Measurements from ENCODE around the gene GLYATL3.

Gene GLYATL3

DNA sequence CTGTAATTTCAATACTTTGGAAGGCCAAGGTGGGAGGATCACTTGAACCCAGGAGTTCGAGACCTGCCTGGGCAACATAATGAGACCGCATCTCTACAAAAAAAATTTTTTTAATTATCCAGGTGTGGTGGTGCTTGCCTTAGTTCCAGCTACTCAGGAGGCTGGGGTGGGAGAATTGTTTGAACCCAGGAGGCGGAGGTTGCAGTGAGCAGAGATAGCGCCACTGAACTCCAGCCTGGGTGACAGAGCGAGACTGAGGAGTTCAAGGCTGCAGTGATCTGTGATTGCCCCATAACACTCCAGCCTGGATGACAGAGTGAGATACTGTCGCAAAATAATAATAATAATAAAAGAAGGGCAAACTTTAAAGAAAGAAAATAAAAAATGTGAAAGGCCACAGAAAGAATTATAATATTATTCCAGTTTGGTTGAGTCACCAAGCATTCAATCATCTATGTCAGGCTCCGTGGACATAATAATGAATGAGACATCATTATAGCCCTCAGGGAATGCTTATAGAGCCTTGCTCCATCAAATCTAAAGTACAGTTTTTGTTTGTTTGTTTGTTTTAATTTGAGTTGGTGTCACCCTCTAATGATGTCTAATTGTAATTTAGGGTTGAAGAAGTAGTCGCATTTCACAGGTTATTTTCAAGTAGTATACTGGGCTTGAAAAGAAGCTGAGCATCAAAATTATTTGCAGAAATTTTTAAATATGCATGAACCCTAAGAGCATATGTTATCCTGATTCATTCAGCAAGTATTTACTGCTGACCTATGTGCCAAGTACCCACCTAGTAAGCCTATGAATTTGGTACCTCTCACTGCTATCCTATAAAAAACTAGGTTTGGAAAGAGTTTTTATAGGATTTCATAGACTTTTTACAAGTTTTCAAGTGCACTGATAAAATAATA lies 15.1 kb downstream of the GLYATL3 start:
- no peak for DNase-seq

DNA sequence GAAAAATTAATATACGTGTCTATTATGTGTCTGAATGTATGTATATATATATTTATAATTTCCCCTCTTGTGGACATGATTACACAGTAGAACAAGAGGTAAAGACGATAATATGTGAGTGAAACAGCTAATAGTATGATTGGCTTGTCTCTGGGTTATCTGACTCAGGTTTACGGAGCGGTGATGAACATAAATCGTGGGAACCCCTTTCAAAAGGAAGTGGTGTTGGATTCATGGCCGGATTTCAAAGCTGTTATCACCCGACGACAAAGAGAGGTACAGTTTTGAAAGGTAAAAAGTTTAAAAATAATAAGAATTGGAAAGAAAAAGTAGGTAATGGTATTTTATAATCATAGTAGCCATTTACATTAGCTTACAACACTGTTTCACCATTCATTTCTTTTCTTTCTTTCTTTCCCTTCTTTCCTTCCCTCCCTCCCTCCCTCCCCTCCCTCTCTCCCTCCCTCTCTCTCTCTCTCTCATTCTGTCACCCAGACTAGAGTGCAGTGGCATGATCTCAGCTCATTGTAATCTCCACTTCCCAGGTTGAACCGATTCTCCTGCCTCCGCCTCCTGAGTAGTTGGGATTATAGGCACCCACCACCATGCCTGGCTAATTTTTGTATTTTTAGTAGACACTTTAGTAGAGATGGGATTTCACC lies 15.9 kb downstream of the GLYATL3 start:
- DNase-seq, result no peak

DNA sequence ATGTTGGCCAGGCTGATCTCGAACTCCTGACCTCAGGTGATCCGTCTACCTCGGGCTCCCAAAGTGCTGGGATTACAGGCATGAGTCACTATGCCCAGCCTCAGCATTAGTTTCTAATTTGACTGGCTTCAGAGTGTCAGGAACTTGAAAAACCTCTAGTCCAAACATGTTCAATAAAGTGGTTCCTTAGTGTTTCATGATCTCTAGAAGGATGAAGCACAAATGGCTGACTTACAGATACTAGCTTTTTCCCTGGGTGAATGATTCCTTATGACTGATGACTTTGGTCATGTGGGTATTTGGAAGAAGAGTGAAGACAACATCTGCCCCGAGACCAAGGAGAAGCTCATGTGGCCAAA lies 16.4 kb downstream of the GLYATL3 start:
- no peak for DNase-seq

DNA sequence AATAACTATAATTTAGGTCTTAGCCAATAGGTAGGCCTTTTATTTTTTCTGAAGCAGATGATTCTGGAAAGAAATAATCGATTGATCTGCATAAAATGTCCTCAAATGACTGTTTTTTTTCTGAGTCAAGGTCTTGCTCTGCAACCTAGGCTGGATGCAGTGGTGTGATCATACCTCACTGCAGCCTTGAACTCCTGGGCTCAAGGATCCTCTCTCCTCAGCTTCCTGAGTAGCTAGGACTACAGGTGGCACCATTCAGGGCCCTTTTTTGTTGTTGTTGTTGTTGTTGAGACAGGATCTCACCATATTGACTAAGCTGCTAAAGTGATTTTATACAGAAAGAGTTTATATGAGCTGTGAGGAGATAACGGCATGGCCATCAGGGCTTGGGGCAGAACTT lies 18.2 kb downstream of the GLYATL3 start:
- DNase-seq, result no peak

DNA sequence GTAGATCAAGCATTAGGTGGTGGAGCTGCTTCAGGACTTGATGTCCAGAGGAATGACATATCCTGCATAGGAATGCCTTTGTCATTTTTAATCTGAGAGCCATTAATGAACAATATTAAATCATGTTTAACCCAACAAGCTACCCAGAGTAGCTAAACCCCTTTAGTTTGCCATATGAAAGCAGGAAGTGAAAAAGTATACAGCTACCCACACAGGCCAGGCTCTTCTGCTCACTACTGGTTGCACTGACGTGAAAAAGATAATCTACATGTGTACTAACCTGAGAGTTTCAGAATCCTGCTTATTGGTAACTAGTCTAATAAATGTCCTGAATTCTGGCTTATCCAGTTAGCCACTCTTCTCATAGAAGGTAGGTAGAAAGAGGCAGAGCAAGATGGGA lies 19.9 kb downstream of the GLYATL3 start:
- no peak for DNase-seq

DNA sequence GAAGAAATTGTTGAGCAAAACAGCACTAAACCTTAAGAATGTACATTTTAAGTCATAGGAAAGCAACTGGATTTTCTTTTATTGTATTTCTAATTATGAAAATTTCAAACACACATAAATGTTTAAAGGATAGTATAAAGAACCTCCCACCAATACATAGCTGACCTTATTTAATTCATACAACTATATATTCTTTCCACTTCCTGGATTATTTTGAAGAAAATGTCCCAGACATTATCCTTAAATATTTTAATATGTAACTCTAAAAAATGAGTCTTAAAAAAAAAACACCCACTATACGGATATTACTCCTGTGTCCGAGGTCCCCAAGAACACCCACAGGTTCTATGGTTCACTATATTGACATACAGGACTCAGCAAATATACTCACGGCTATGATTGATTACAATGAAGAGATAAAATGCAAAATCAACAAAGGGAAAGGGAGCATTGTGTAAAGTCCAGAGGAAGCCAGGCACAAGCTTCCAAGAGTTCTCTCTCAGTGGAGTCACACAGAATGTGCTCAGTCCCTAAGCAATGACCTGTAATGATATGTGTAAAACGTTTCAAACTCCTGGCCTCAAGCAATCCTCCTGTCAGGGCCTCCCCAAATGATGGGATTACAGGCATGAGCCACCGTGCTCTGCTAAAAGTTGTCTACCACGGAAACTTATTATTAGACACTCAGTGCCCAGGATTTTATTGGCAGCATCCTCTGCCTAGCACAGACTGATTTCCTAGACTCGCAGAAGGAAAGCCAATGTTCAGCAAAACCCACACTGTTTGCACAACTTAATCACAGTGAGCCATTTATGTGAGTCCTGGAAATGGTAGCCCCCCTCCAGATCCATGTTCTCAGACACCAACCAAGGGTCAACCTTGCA lies 23.2 kb downstream of the GLYATL3 start:
- no peak for DNase-seq

DNA sequence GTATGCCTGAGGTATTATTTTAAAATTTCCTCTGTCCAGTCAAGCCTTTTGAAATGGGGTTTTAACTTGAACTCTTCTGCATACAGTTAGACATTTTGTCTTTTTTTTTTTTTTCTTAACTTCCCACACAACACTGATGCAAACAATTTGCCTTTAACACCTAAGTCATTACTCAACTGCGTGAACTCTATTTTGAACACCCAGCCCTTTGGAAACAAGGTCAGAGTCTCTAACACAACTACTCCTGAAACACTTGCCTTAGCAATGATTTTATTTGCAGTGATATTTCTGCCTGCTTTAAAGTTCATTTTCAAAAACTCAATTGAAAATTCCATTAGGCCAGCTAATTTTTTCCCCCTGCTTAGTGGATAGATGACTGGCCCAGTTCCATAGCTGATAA lies 24.2 kb downstream of the GLYATL3 start:
- DNase-seq, result no peak

DNA sequence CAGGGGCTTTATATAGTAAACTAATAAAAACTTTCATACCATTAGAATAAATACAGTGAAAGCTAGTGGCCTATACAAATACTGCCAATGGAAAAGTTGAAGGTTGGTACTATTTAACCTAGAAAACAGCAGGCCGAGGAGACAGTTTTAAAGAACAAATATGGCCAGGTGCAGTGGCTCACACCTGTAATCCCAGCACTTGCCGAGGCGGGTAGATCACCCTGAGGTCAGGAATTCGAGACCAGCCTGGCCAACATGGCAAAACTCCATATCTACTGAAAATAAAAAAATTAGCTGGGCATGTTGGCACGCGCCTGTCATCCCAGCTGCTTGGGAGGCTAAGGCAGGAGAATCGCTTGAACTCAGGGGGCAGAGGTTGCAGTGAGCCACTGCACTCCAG lies 24.8 kb downstream of the GLYATL3 start:
- DNase-seq, result no peak

DNA sequence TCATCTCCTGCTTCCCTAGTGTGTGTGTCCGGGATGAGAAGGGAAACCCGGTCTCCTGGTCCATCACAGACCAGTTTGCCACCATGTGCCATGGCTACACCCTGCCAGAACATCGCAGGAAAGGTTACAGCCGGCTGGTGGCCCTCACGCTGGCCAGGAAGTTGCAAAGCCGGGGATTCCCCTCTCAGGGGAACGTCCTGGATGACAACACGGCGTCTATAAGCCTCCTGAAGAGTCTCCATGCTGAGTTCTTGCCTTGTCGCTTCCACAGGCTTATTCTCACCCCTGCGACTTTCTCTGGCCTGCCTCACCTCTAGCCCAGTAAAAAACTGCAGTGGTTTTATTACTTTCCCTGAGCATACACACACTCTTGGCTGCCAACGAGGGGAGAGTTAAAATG lies 26.9 kb downstream of the GLYATL3 start:
- no peak for DNase-seq

DNA sequence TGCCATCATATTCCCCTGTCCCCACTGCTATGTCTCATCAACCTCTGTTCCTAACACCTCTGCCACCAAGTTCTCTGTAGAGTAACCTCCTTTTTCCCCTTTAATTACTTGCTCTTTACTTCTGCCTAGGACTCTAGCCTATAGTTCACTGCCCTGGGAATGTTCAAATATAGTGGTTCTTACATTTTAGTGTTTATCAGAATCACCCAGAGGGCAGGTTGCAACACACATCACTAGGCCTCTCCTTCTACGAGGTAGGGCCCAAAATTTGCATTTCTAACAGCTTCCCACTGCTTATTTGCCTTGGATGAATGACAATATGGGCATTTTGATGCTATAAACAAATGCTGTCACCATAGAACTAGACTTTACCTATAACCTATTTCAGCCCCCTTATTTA lies 27.6 kb downstream of the GLYATL3 start:
- no peak for DNase-seq

DNA sequence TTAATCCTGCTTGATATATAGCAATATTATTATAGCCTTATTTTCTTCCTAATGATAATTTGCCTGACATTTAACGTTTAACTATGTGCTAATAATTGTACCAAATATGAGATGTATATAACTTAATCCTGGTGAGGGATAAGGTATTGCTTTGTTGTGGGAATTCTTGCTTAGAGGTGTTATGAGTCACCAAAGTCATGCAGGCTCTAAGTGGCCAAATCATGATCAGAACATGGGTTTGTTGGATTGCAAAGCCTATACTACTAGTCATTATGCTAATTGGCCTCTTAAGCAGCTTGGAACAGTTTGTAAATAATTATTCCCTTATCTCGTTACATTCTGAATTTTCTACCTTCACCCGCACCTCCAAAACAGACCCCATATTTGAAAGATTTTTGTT lies 28.8 kb downstream of the GLYATL3 start:
- DNase-seq, result no peak

DNA sequence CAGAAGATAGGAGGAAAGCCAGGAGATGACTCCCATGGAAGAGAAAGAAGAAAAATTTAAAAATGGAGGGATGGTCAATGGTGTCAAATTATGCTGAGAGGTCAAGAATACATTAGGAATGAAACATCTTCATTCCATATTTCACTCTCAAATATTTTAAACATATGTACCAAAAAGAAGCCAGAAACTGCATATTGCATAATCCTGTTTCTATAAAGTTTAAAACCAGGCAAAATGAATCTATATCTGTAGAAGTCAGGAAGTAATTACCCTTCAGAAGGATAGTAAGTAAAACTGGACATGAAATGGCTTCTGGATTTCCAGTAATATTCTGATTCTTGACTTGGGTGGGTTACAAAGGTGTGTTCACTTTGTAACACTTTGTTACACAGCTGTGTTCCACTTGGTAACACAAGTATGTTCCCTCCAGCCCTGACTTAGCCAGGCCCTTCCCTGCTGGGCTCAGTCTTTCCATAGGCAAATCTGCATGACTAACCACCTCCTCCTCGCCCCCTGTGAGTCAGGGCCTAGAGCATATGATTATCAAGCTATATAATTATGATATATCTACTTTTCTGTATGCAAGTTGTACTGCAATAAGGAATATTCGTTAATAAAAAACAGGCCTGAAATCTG lies 30.5 kb downstream of the GLYATL3 start:
- no peak for DNase-seq

DNA sequence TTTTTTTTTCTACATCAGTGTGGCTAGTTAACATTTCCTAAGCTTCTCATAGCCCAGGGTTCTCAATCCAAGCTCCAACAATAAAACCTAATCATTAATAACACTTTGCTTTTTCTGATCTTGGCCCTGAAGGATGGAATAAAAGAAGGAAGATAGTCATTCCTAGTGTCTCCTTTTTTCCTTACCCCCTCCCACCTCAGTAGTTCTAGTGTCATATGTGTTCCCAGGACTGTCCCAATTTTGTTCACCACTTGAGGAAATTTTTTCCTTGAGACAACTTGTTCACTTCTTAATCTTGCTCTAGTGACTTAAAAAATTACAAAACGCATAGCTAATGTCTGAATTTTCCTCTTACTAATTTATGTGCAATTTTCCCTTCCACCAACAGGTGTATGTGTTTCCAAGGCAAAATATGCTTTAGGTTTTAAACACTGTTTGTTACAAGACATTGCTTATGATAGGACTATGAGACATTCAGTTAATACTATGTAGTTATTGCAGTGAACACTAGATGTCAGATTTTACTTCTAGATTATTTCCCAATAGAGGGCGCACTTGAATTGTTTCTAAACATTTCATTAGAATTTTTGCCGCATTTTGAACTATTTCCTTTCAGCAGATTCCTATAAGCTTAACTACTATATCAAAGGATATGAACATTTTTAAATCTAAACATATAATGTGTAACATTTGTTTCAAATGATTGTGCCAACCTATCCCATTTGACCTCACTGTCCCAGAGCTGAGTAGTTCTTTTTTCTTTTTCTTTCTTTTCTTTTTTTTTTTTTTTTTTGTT lies 32.2 kb downstream of the GLYATL3 start:
- DNase-seq, result no peak

DNA sequence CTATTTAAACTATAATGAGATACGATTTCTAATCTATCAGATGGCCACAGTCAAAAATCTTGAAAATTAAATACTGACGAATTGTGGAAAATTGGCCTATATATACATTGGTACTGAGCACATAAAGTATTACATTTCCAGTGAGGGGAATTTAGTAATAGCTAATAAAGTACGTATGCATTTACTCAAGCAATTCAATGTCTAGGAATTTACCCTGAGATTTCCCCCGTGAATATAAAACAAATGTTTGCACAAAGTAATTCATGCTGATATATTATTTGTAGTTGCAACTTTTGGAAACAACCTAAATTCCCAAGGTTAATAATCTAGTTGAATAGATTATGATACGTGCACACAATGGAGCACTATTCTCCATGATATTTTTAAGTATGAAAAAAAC lies 36.1 kb downstream of the GLYATL3 start:
- DNase-seq, result no peak

DNA sequence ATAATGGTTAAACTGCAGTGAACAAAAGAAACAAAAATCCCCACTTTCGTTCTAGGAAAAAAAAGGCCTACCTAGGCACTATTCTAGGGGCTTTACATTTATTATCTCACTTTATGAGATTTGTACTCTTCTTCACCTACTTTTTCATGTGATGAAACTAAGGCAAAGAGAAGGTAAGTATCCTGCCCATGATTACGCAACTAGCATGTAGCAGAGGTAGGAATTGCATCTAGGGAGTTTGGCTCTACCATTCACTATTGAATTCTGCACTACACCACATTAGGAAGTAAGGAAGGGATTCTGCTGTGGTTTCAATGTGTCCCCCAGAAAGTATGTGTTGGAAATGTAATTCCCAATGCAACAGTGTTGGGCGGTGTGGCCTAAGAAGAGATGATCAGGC lies 39.4 kb downstream of the GLYATL3 start:
- no peak for DNase-seq

DNA sequence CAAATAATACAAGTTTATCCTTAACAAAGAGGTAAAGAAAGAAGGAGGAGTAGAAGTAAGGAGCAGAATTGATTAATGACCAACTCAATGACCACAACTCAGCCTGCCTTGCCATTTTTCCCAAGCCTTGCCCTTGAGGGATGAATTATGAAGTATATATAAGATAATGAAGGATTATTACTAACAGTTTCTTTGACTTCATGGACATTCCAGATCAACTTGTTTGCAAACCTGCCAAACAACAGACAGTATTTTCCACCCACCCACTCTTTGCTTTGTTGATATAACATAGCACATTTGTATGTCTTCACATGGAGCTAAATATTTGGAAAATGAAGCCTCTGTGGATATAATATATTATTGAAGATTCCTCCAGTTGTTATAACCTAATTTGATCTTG lies 40.9 kb downstream of the GLYATL3 start:
- DNase-seq, result no peak

DNA sequence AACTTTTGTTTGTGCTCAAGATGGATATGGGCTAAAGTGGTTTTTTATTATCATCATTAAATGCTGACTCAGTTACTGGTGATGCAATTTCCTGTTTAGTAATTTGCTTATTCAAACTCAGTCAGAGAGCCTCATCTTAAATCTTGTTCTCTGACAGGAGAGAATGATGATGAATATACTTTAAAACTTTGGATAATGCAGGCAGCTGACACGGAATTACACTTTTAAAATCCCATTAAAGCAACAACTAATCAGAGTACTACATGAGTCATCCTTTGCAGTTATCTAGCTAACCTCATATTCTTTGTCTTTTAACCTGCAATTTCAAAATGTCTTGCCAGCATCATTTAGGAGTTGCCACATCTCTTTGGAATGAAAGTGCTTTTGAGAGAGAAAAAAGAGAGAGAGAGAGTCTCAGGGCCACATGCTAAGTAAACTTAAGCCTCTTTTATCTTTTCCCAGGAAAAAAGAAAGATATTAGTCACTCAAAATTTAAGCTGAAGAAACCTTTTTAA lies 41.5 kb downstream of the GLYATL3 start:
- DNase-seq, result no peak

DNA sequence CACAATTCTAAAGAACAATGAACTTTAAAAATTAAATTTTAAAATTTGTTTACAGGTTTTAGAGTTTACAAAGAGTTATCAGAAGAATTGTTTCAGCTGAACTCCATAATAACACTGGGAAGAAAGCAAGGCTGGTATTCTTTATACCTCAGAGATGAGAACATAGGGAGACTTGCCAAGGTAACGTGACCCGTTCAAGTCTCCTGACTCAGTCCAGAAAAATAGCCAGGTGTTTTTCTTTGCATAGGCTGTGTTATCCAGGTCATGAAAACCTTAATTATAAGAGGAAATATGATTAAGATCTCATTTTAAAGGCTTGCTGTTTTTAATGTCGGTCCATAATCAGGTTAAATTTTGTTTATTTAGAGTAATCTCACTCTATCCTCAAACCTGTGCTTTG lies 42.2 kb downstream of the GLYATL3 start:
- no peak for DNase-seq

DNA sequence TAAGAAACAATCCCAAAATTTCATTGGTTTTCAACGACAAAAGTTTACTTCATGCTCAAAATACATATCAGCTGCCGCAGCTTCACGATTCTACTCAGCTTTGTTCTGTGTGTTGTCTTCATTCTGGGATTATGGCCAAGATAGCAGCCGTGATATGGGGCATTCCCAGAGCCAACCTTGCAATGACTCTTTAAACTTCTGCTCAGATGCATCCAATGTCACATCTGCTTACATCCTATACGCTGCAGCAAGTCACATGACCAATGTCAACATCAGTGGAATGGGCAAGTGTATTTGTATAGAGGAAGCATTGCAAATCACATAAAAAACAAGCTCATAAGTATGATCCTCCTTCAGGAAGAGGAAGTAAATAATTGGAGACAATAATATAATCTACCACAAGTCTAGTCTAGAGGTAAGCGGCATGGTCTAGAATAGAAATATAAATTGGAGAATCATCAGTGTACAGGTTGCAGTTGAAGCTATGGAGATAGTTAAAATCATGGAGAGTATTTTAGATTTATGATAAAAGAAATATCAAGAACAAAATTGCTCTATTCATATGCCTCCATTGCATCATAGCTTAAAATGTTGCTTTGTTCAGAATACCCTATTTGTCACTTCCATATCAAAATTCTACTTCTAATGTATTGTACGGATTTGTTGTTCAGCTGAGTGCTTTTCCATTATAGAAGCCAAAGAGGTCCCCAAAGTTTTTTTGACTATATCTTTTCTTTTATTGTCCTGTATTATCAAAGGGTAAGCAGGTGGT lies 43.5 kb downstream of the GLYATL3 start:
- no peak for DNase-seq

DNA sequence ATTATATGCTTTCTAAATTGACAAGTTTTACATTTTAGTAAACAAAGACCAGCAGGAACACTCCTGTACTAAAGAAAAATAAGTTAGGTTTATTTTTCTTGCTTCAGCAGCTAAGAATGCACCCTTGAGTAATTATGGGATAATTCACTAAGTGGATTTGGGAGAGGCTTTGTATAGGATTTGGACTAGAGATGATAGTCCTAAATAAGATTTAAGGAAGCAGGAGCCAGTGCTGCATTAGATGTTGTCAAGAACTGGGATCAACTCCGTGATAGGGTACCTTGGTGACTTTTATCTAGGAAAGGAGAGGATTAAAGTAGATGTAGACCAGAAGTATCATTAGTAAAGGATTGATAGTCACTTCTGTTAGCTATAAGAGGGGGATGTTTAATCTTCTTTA lies 46.6 kb downstream of the GLYATL3 start:
- no peak for DNase-seq

DNA sequence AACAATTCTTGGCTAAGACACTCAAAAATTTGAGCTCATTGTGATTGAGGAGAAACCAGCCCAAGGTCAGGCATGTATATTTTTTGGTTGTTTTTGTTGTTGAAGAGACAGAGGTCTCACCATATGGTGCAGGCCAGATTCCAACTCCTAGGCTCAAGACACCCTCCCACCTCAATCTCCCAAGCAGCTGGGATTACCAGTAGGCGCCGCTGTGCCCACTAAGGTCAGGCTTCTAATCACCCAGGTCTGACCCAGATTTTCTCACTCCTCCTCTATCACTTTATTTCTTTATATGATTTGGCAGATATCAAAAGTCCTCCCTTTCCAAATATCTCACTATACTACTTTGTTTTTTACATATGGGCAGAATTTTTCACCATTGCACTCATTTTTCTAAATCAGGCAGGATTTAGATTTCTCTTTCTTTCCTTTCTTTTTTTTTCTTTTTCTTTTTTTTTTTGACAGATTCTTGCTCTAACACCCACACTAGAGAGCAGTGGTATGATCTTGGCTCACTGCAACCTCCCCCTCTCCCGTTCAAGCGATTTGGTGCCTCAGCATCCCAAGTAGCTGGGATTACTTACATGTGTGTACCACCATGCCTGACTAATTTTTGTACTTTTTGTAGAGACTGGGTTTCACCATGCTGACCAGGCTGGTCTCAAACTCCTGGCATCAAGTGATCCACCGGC lies 49.0 kb downstream of the GLYATL3 start:
- no peak for DNase-seq

Measured in islet precursor cell (in vitro differentiated cells).